Stimulated activated CD8-positive, alpha-beta memory T cell treated with anti-CD3 and anti-CD28 coated beads, Interleukin-7, amount 100 ng/mL, for 48 hours (primary cell): ENCODE measurements around the gene NTN3.

ENCODE experiments used
- DNase-seq, 2 donors: peaks; one replicate each; pipeline ENCODE4 v3.0.0-alpha.2; 2020; ENCODE audit warnings: low read depth in 1 of 2; ENCODE audit errors: extremely low read depth in 1 of 2

NTN3 gene

GRCh38 chr16:2495041-2495440 is 23.9 kb downstream of the NTN3 start:
- no peak for DNase-seq

- no peak for DNase-seq
These were observed 25.4 kb downstream of the NTN3 start for GRCh38 chr16:2496223-2497115.

- no peak for DNase-seq
These were observed 26.1 kb downstream of the NTN3 start for GRCh38 chr16:2497116-2497630.

DNA sequence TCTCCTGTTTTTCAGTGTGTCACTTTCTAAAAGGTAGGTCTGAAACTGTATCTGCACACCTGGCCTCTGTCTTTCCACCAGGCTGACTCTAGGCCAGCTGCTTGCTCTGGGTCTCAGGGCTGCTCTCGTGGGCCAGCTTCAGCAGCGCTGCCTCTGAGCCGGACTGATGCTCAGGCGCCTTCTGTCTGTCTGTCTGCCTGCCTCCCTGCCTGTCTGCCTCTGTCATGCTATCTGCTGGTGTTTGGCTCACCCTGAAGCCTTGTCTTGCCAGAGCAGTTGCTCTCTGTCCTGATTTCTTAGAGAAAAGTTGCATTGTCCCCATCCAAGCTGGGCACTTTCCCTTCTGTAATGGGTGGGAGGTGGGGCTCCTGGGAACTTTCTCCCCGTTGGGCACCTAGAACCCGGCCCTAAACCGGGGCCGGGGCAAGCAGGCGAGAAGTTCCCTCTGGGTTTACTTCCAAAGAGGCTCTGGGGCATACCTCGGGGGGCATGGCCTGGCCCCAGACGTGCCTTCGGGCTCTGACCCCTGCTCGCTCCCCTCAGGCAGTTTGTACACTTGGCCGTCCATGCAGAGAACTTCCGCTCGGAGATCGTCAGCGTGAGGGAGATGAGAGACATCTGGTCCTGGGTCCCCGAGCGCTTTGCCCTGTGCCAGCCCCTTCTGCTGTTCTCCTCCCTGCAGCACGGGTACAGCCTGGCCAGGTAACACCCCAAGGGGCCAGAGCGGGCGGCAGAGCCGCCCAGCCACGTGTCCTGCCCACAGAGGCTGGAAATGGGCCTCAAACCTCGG is 26.8 kb downstream of the NTN3 start:
- DNase-seq: no peak

- no peak for DNase-seq
These were observed 27.6 kb downstream of the NTN3 start for GRCh38 chr16:2498531-2499253.

- DNase-seq: no peak
These were observed 28.4 kb downstream of the NTN3 start for GRCh38 chr16:2499454-2499853.

GRCh38 chr16:2499890-2500429 is 28.9 kb downstream of the NTN3 start:
- no peak for DNase-seq

DNA sequence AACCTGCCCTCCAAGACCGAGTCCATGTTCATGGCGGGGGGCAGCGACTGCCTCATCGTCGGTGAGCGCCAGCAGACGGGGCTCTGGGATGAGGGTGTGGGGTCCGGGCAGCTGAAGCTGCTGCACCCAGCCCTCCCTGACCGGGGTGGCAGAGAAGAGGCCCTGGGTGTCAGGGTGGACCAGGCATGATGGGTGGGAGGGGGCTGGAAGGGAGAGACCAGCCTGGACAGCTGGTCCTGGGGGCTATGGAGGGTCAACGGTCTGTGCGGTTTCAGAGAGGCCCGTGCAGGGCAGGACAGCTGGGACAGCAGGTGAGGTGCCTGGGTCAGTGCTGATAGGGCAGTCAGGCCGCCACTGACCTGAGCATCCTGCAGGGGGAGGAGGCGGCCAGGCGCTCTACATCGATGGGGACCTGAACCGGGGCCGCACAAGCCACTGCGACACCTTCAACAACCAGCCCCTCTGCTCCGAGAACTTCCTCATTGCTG is 29.4 kb downstream of the NTN3 start:
- no peak for DNase-seq

DNA sequence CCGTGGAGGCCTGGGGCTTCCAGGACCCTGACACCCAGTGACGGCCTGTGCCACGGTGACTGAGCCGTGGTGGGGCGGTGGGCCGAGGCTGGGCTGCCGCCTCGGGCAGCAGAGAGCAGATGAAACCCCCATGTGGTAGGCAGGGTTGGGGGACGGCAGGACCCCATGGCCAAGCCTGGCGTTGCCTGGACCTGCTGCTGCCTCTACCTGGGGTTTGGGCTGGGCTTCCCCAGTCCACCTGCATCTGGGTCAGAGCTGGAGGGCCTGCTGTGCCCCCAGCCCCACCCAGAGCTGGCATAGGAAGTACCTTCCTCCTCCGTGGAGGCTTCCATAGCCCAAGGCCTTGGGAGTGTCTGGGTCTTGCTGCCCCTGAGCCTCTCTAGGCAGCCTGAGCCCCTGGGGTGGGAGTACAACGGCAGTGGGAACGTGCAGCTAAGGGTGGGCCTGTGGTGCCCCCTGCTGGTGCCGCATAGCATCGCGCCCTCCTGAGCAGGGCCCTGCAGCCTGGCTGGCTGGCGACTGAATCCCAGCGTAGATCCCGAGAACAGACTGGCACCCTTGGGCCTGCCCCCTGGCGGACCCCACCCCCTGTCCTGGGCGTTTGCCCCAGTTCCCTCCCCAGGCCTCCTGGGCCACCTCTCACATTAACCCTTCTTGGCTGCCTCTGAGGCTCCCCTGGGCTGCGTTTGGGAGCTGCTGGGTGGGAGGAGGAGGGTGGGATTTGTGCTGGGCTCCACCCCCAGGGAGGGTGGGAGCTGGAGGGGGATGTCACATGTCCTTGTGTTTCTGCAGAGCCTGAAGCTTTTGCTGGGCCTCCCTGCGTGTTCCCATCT is 30.0 kb downstream of the NTN3 start:
- DNase-seq: peak; percentile 49 to 52

DNA sequence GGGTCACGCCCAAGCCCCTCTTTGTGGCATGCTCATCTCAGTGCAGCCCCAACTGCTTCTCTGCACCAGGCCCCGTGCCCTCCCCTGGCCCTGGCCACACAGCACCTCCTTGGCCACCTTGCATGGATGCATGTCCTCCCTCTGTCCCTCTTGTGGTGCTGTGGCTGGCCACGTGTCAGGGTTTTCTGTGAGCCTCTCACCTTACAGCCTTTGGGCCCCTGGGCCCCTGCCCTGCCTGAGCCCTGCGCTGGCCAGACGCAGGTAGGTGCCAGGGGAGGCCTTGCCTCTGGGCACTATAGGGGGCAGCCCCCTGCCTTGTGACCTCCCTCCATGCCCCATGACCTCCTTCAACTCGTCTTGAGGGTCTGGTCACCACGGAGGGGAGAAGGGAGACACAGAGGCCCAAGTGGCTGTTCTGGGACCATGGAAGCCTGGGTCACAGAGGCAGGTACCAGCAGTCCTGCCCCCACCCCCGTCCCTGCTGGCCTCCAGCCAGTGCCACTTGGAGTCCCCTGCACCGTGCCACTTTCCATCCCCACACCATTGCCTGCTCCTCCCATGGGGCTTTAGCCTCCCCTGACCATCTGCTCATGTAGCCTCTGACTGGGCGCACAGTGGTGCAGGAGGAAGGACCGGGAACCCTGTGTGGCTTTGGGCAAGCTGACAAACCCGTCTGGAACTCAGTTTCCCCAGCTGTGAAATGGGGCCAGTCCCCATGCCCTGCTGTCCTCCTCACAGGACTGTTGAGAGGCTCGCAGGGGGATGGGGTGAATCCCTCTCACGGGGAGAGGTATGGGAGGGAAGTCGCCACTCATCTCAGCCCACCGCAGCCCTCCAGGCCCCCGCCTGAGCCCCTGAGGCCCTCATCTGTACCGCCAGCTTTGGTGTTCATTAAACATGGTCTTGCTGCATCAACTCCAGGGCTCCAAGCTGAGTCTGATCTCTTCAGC is 31.1 kb downstream of the NTN3 start:
- no peak for DNase-seq

DNA sequence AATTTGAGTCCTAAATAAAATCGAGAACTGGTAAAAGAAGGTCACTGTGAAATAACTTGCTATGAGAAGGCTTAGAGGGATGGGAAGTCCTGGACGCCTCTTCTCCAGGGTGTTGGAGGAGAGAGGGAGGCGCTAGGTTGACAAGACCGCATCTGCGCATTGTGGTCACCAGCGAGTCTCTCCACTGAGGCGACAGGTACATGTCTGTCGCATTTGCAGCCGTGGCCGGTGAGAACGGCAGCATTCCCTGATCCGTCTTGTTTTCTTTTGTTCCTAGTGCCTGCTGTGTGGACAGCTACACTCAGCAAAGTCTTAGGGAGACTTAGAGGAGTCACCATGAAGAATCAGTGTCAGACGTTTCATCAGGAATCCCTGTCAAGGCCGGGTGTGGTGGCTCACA is 34.6 kb downstream of the NTN3 start:
- DNase-seq: no peak

- DNase-seq: no peak
These were observed 36.1 kb downstream of the NTN3 start for GRCh38 chr16:2507052-2507659.

DNA sequence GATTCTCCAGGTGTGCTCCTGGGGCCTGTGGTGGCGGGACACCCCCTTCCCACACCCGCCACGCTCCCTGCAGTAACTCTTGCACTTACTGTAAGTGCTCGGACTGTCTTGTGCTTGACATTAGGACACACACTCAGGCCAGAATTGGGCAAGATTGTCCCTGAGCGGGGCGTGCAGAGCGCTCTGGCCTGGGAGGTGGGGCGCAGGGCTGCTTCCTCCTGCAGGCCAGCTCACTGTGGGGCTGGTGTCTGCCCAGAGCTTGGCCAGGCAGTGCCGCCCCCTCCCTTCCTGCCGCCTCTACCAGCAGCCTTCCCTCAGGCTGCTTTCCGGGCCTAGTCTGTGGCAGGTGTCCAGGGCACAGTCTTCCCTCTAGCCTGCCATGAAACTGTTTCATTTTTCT is 36.6 kb downstream of the NTN3 start:
- DNase-seq: no peak

GRCh38 chr16:2508722-2509400 is 37.8 kb downstream of the NTN3 start:
- DNase-seq: no peak

DNA sequence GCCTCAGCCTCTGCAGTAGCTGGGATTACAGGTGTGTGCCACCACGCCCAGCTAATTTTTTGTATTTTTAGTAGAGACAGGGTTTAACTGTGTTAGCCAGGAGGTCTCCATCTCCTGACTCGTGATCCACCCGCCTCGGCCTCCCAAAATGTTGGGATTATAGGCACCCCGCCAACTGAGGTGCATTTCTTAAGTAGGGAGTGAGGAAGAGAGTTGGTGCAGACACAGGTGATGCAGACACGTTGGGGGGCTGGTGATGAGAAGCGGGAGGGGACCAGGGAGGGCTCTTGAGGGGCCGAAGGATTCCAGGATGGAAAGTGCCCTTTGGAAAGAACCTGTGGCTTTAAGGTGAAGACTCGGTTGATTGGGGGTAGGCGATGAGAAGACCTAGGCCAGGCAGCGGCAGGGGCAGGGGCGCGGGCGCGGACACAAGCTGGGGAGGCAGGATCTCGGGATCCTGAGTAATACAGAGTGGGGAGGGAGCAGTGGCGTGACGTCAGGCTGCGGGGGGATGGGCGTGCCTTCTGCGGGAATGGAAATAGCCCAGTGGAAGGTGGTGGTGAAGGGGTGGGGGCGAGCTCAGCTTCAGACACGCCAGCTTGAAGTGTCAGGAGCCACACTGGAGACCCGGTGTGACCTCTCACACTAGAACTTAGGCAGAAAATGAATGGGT is 40.2 kb downstream of the NTN3 start:
- no peak for DNase-seq

- no peak for DNase-seq
These were observed 41.1 kb downstream of the NTN3 start for GRCh38 chr16:2511996-2512734.
